Measurements from ENCODE around the gene CDKAL1.

CDKAL1 gene

GRCh38 chr6:20599302-20600051, 65.2 kb downstream of the CDKAL1 start:
- TF ChIP-seq CTCF (conservative IDR thresholded peaks at IDR 0.05; ENCODE audit: low read depth, low read length), result no peak
- Histone ChIP-seq H3K9ac (no peak overlapping the region), H3K4me2 (no peak overlapping the region)

GRCh38 chr6:20600831-20601230, 66.6 kb downstream of the CDKAL1 start:
- H3K27me3 ChIP-seq (ENCODE audit: insufficient read depth, low read depth), result no peaks in the 10 kb centered on the region
- H3K4me1 ChIP-seq (ENCODE audit: low read depth, poor library complexity, severe bottlenecking), result no peaks in the 10 kb centered on the region
- H2AFZ ChIP-seq (ENCODE audit: low read depth), result no peak overlapping the region
- H3K9ac ChIP-seq, result no peak overlapping the region
- no peak overlapping the region for H3K4me2 ChIP-seq
- H3K79me2 ChIP-seq (ENCODE audit: insufficient read depth, low read depth), result no peaks in the 10 kb centered on the region
- H3K4me3 ChIP-seq (IDR thresholded peaks at IDR 0.05; ENCODE audit: insufficient read depth, low read depth, low read length), result no peak overlapping the region
- no peaks in the 10 kb centered on the region for H3K36me3 ChIP-seq (ENCODE audit: insufficient read depth)
- H4K20me1 ChIP-seq (ENCODE audit: insufficient read depth), result no peaks in the 10 kb centered on the region
- H3K27ac ChIP-seq, result no peak overlapping the region
- TF ChIP-seq CTCF (conservative IDR thresholded peaks at IDR 0.05; ENCODE audit: low read depth, low read length), result no peak

More at GRCh38 chr6:20599302-20600051, 65.2 kb downstream of the CDKAL1 start:
- Histone ChIP-seq H3K27me3 (ENCODE audit: insufficient read depth, low read depth) (no peaks in the 10 kb centered on the region), H3K79me2 (ENCODE audit: insufficient read depth, low read depth) (no peaks in the 10 kb centered on the region), H3K4me3 (IDR thresholded peaks at IDR 0.05; ENCODE audit: insufficient read depth, low read depth, low read length) (no peak overlapping the region), H3K27ac (no peak overlapping the region), H3K36me3 (ENCODE audit: insufficient read depth) (0 out of 2 replicates have a peak, but pooled peaks cover 3% of the 10 kb centered on the region), H4K20me1 (ENCODE audit: insufficient read depth) (no peaks in the 10 kb centered on the region), H3K4me1 (ENCODE audit: low read depth, poor library complexity, severe bottlenecking) (no peaks in the 10 kb centered on the region), H2AFZ (ENCODE audit: low read depth) (no peak overlapping the region)

- Histone ChIP-seq H4K20me1 (ENCODE audit: insufficient read depth) (no peaks in the 10 kb centered on the region), H3K9ac (no peak overlapping the region), H3K36me3 (ENCODE audit: insufficient read depth) (no peaks in the 10 kb centered on the region), H3K4me2 (no peak overlapping the region), H3K4me3 (IDR thresholded peaks at IDR 0.05; ENCODE audit: insufficient read depth, low read depth, low read length) (no peak overlapping the region), H3K79me2 (ENCODE audit: insufficient read depth, low read depth) (no peaks in the 10 kb centered on the region), H3K27ac (no peak overlapping the region), H3K27me3 (ENCODE audit: insufficient read depth, low read depth) (no peaks in the 10 kb centered on the region), H2AFZ (ENCODE audit: low read depth) (no peak overlapping the region), H3K4me1 (ENCODE audit: low read depth, poor library complexity, severe bottlenecking) (no peaks in the 10 kb centered on the region)
- no peak for TF ChIP-seq CTCF (conservative IDR thresholded peaks at IDR 0.05; ENCODE audit: low read depth, low read length)
Observed at GRCh38 chr6:20604159-20604558, 69.9 kb downstream of the CDKAL1 start.

GRCh38 chr6:20605061-20605460, 70.8 kb downstream of the CDKAL1 start:
- H3K9ac ChIP-seq, result no peak overlapping the region
- no peak overlapping the region for H2AFZ ChIP-seq (ENCODE audit: low read depth)
- no peaks in the 10 kb centered on the region for H3K27me3 ChIP-seq (ENCODE audit: insufficient read depth, low read depth)
- H3K79me2 ChIP-seq (ENCODE audit: insufficient read depth, low read depth), result no peaks in the 10 kb centered on the region
- no peaks in the 10 kb centered on the region for H4K20me1 ChIP-seq (ENCODE audit: insufficient read depth)
- no peaks in the 10 kb centered on the region for H3K4me1 ChIP-seq (ENCODE audit: low read depth, poor library complexity, severe bottlenecking)
- no peak overlapping the region for H3K27ac ChIP-seq
- H3K4me3 ChIP-seq (IDR thresholded peaks at IDR 0.05; ENCODE audit: insufficient read depth, low read depth, low read length), result no peak overlapping the region
- TF ChIP-seq CTCF (conservative IDR thresholded peaks at IDR 0.05; ENCODE audit: low read depth, low read length), result no peak
- no peaks in the 10 kb centered on the region for H3K36me3 ChIP-seq (ENCODE audit: insufficient read depth)
- no peak overlapping the region for H3K4me2 ChIP-seq
